ENCODE results near the gene RAC3. TPM values are rescaled to one million over a fixed set of nuclear protein-coding genes. Genes with fewer than 3 reads are reported as not detected.

The RAC3 gene
- total RNA-seq, 2 experiments from 2014 or later, result 15.1 to 24.4 TPM

GRCh38 chr17:81993729-81994592 lies 37.5 kb upstream of the RAC3 start:
- no peaks in the 10 kb centered on the region for H4K20me1 ChIP-seq (ENCODE audit: insufficient read depth, low read length)
- no peak overlapping the region for H2AFZ ChIP-seq (ENCODE audit: low read length)
- ChIA-PET POLR2A (no interaction called here), CTCF (ENCODE audit: unreplicated experiment) (no interaction called here)
- H3K4me2 ChIP-seq (ENCODE audit: low read length), result no peak overlapping the region
- DNase-seq (ENCODE audit: low spot score), result no peak
- H3K9me3 ChIP-seq (ENCODE audit: low read length), result no peaks in the 10 kb centered on the region
- TF ChIP-seq EZH2phosphoT487 (IDR thresholded peaks at IDR 0.05; ENCODE audit: borderline replicate concordance, low read depth, low read length), result no peak
- TF ChIP-seq CTCF (conservative IDR thresholded peaks at IDR 0.05; ENCODE audit: low read length), result no peak
- intact Hi-C loops (cut with micrococcal nuclease; ENCODE audit: unreplicated experiment), result no loop called here
- no peak overlapping the region for H3K4me3 ChIP-seq (ENCODE audit: low read depth, low read length, poor library complexity, severe bottlenecking)
- no peaks in the 10 kb centered on the region for H3K79me2 ChIP-seq (ENCODE audit: insufficient read depth, low read depth, low read length)
- no peaks in the 10 kb centered on the region for H3K4me1 ChIP-seq (ENCODE audit: insufficient read depth, low read length, poor library complexity, severe bottlenecking)
- no peak overlapping the region for H3K27ac ChIP-seq (ENCODE audit: low read depth, low read length, poor library complexity, severe bottlenecking)
- H3K9me2 ChIP-seq (ENCODE audit: insufficient read depth, low read length), result no peaks in the 10 kb centered on the region
- H3K36me3 ChIP-seq (ENCODE audit: insufficient read depth, low read length), result peaks cover 8% of the 10 kb centered on the region; the same call in 1 of the 2 replicates
- BruUV-seq (replicated peaks), result no TSS peak

GRCh38 chr17:81994593-81995462 lies 36.6 kb upstream of the RAC3 start:
- no peak overlapping the region for H2AFZ ChIP-seq (ENCODE audit: low read length)
- ChIA-PET POLR2A (no interaction called here), CTCF (ENCODE audit: unreplicated experiment) (no interaction called here)
- intact Hi-C loops (cut with micrococcal nuclease; ENCODE audit: unreplicated experiment), result no loop called here
- no TSS peak for BruUV-seq (replicated peaks)
- TF ChIP-seq EZH2phosphoT487 (IDR thresholded peaks at IDR 0.05; ENCODE audit: borderline replicate concordance, low read depth, low read length) (no peak), CTCF (conservative IDR thresholded peaks at IDR 0.05; ENCODE audit: low read length) (no peak)
- DNase-seq (ENCODE audit: low spot score), result no peak
- no peaks in the 10 kb centered on the region for H3K9me3 ChIP-seq (ENCODE audit: low read length)
- H4K20me1 ChIP-seq (ENCODE audit: insufficient read depth, low read length), result no peaks in the 10 kb centered on the region
- no peak overlapping the region for H3K27ac ChIP-seq (ENCODE audit: low read depth, low read length, poor library complexity, severe bottlenecking)
- H3K4me2 ChIP-seq (ENCODE audit: low read length), result no peak overlapping the region
- no peaks in the 10 kb centered on the region for H3K9me2 ChIP-seq (ENCODE audit: insufficient read depth, low read length)
- H3K36me3 ChIP-seq (ENCODE audit: insufficient read depth, low read length), result peaks cover 8% of the 10 kb centered on the region; the same call in 1 of the 2 replicates
- no peaks in the 10 kb centered on the region for H3K79me2 ChIP-seq (ENCODE audit: insufficient read depth, low read depth, low read length)
- no peak overlapping the region for H3K4me3 ChIP-seq (ENCODE audit: low read depth, low read length, poor library complexity, severe bottlenecking)
- H3K4me1 ChIP-seq (ENCODE audit: insufficient read depth, low read length, poor library complexity, severe bottlenecking), result no peaks in the 10 kb centered on the region

Measured in OCI-LY7 (cell line).